ENCODE data around the gene JARID2.
A peak's percentile ranks its signal among the peaks of the same experiment; 100 is the strongest.

JARID2 gene

DNA sequence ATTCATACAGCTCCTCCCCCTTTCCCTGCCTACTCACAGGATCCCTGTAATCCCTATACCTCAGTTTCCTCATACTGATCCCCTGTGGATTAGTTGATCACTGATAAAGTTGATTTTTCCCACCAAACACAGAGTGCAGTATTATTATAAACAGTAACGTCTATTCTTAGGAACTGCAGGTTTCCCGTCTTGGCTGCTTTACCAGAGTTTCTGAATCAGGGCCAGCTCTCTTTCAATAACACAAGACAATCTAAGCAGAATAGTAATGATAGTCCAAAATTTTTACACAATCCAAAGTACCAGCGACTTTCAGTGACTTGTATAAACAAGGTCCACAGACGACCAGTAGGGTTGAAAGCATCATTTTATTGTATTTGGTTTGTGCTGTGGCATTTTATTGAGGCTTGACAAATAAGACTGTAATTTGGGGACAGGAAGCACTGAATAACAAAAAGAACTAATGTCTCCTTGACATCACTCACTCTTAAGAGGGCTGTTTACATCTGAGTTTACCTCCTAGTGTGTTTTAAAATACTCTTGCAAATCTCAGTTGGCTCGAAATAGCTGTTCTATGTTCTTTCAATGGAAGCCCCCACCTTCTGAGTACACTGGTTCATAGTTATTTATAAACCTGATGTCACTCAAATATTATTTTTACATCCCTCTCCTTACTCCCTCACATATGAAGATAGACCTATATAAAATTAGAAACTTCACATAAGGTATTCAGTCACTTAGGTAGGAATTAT, 6.1 kb upstream of the JARID2 start:
- TF ChIP-seq, protein P1, sequence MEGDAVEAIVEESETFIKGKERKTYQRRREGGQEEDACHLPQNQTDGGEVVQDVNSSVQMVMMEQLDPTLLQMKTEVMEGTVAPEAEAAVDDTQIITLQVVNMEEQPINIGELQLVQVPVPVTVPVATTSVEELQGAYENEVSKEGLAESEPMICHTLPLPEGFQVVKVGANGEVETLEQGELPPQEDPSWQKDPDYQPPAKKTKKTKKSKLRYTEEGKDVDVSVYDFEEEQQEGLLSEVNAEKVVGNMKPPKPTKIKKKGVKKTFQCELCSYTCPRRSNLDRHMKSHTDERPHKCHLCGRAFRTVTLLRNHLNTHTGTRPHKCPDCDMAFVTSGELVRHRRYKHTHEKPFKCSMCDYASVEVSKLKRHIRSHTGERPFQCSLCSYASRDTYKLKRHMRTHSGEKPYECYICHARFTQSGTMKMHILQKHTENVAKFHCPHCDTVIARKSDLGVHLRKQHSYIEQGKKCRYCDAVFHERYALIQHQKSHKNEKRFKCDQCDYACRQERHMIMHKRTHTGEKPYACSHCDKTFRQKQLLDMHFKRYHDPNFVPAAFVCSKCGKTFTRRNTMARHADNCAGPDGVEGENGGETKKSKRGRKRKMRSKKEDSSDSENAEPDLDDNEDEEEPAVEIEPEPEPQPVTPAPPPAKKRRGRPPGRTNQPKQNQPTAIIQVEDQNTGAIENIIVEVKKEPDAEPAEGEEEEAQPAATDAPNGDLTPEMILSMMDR (conservative IDR thresholded peaks at IDR 0.05; ENCODE audit: low read depth) = no peak
- ChIA-PET CTCF (no interaction called here), POLR2A (ENCODE audit: low non-redundant PET) (no interaction called here)
- DNase-seq (ENCODE audit: low spot score) = no peak
- no peak overlapping the region for H3K27ac ChIP-seq

DNA sequence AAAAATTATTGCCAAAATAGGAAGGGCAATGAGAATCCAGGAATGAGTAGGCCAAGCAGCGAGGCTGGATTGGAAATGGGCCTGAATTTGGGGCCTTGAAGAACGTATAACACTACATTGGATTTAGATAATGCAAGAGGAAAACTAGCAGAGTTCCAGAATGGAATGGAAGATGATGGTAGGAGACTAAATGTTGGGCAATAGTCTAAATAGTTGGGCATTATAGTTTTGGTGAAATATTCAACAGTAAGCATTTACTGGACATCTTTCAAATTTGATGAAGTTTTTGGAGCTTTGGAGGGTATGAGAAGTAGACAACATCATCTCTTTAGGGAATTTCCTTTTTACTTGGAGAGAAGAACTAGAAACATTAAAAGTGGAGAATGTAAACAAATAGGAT, 3.4 kb upstream of the JARID2 start:
- POLR2A ChIA-PET (ENCODE audit: low non-redundant PET) = no interaction called here
- CTCF ChIA-PET = no interaction called here
- TF ChIP-seq, protein P1 (conservative IDR thresholded peaks at IDR 0.05; ENCODE audit: low read depth) = no peak
- no peak for DNase-seq (ENCODE audit: low spot score)
- no peak overlapping the region for H3K27ac ChIP-seq

DNA sequence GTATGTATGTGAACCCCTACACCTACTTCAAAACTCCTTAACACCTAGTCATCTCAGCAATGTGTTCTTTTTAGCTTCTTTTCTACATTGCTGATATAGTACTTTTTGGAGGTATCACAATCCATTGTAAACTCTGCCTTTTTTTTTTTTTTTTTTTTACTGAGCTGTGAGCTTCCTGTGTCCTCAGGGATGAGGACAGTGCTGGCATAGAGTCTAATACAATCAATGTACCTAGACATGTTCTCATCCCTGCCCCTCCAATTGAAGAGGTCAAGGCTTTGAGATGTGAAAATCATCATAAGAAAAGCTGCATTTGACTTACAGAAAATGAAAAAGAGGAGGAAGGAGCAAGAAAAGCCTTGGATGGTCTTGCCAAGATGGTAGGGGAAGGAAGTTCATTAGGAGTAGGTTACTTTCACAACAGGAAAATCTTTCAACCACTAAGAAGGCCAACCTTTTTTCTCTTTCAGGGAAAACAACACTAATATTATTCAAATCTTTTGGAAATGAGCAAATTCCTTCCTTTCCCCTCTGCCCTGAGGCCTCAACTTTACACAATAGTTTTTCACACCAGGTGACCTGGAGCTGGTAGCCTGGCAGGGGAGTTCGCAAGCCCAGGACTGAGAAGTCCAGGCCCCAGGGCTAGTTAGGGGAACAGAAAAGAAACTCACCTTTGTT, 2.8 kb upstream of the JARID2 start:
- ChIA-PET POLR2A (ENCODE audit: low non-redundant PET) (interaction anchor here (0.6 kb wide), 1 partner anchor 61 kb away, joined by 7 read pairs; no protein-coding TSS in a partner anchor), CTCF (interaction anchor here (0.6 kb wide), 1 partner anchor 259 kb away, joined by 5 read pairs; no protein-coding TSS in a partner anchor)
- DNase-seq (ENCODE audit: low spot score) = no peak
- no peak overlapping the region for H3K27ac ChIP-seq
- TF ChIP-seq, protein P1 (conservative IDR thresholded peaks at IDR 0.05; ENCODE audit: low read depth) = no peak

DNA sequence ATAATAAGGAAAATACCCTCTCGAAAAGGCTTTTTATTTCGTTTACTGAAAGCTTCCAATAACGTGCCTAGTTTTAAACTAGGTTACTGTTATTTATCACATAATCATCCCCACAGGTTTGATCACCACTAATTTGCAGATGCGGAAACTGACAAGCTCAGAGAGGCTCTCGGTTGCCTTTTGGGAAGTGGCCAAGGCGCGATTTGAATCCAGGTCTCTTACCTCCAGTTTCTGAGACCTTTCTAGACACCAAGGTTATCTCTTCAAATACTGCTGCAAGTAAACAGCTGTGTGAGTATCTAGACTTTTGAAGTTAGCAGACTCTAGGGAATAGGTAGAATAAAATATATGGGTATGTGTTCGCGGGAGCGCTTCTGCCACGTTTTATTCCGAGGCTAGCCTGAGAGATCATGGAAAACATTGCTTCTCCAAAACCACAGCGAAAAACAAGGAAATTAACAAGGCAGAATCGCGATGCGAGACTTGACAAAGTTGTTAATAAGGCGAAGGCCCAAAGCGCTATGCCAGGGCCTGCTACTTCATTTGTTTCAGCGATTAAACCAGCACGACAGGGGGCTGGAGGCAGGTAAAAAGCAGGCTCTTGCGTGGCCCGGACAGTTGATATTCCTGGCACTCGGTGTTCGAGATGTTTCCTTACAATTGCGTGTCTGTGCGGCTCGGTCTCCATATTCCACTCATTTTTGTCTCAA, 1.8 kb upstream of the JARID2 start:
- DNase-seq (ENCODE audit: low spot score) = no peak
- ChIA-PET POLR2A (ENCODE audit: low non-redundant PET) (no interaction called here), CTCF (no interaction called here)
- H3K27ac ChIP-seq = peak overlapping the region; percentile 97
- TF ChIP-seq, protein P1 (conservative IDR thresholded peaks at IDR 0.05; ENCODE audit: low read depth) = no peak

DNA sequence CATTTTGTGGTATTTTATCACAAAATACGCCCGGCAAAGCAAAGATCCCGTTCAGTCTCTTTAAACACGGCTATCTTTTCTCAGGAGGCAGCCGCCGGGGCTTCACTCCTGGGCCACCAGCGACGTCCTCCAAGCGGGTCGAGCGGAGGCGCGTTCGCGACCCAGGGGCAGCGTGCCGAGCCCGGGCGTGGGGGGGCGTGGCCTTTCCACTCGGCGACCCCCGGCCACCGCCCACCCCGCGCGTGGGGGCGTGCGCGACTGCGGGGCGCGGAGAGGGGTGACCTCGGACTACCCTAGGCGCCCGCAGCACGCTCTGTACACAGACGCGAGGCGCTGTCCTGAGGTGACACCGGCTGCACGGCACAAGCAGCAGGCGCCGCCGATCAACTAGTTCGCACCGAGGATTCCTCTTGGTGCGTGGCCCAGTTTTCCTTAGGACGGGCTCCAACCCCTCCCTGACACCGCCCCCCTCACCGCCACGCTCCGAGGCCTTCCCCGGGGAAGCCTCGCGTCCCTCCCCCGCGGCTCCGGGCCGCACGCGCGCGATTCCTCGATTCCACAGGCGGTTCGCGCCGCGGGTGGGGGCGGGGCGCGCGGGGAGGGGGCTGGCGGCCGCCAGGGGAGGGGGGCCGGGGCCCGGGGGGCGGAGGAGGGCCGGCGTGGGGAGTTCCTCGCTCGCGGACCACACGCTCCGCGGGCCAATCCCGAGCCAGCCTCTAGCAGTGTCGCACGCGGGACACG, 1.1 kb upstream of the JARID2 start:
- TF ChIP-seq, protein P1 (conservative IDR thresholded peaks at IDR 0.05; ENCODE audit: low read depth) = no peak
- H3K27ac ChIP-seq = peak overlapping the region; percentile 97
- DNase-seq (ENCODE audit: low spot score) = peak; percentile 45
- CTCF ChIA-PET = interaction anchor here (0.6 kb wide), 1 partner anchor 113 kb away, joined by 3 read pairs; no protein-coding TSS in a partner anchor
- POLR2A ChIA-PET (ENCODE audit: low non-redundant PET) = interaction anchor here (0.6 kb wide), 1 partner anchor 39 kb away, joined by 4 read pairs; no protein-coding TSS in a partner anchor

DNA sequence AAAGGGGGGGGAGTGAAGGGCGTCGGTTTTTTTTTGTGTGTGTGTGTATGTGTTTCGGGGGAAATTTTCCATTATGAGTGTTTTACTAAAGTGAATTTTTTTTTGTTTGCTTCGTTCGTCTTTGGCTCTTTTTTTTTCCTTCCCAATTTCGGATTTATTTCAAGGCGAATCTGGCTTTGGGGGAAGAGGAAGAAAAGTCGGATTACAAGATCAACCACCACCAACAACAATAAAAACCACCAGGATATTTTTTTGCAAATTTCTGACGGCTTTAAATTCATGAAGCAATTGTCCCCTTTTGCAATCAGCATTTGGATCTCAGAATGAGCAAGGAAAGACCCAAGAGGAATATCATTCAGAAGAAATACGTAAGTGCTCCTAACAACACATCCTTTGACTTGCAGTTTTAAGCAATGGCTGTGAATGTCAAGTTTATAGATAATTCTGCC, 372 bp downstream of the JARID2 start:
- ChIA-PET POLR2A (ENCODE audit: low non-redundant PET) (no interaction called here), CTCF (no interaction called here)
- TF ChIP-seq, protein P1 (conservative IDR thresholded peaks at IDR 0.05; ENCODE audit: low read depth) = no peak
- H3K27ac ChIP-seq = peak overlapping the region; percentile 97
- no peak for DNase-seq (ENCODE audit: low spot score)

Data from RWPE1 (cell line).